K562 (cell line): ENCODE results near the gene PRSS12. TPM values are rescaled to one million over a fixed set of nuclear protein-coding genes. Genes with fewer than 3 reads are reported as not detected.

ENCODE experiments used
- HMGN3 ChIP-seq: IDR thresholded peaks from 2 replicates; pipeline ENCODE4 v1.6.1; 2011; ENCODE audit warnings: borderline replicate concordance, low read depth, mild to moderate bottlenecking, mixed read lengths, low read length; ENCODE audit not compliant: insufficient read length; ENCODE audit errors: extremely low read depth
- polyA plus RNA-seq, 8 experiments: library from polyadenylated mRNA; depleted of rRNA in 4 of 8; stranded (reverse) in 5 of 8; unstranded in 3 of 8; fragments of >200 nt; fragmentation: Nextera tagmentation in 2 of 8; fragmentation: Illumina TruSeq in 1 of 8; extraction: Ambion mirVana in 2 of 8; extraction: Trizol in 1 of 8; gene quantifications; 2 replicates each; pipeline versions ENCODE4 v1.2.1 to v1.2.3, GENCODE V29; 2011 to 2014; ENCODE audit warnings: inconsistent platforms in 1 of 8, missing spikeins in 1 of 8
- total RNA-seq, 7 experiments: library from RNA; depleted of rRNA in 6 of 7; stranded (reverse); fragments of >200 nt in 6 of 7; fragmentation: Illumina TruSeq in 2 of 7; extraction: Trizol in 2 of 7; gene quantifications; 2 replicates each; pipeline versions ENCODE4 v1.2.1 to v1.2.3, GENCODE V29; 2011 to 2021; ENCODE audit warnings: low replicate concordance in 1 of 7
- TF ChIP-seq, protein P1 (sequence below), 2 experiments: fragments of 450-650 bp in 1 of 2; sonication (generic) in 1 of 2; formaldehyde crosslinking in 1 of 2; IDR thresholded peaks; 2 replicates each; pipeline versions ENCODE4 v1.7.1 to v1.9.0; 2016 to 2022; ENCODE audit warnings: inconsistent platforms in 1 of 2, mild to moderate bottlenecking in 1 of 2, missing genetic modification reagents in 1 of 2

The PRSS12 gene
- total and polyA plus RNA-seq, 9 of the 15 experiments (the other 6 are each of a cell fraction or from before 2014, with no cell fraction given), result 0.06 to 0.11 (median 0.09) TPM; not detected in 6

DNA sequence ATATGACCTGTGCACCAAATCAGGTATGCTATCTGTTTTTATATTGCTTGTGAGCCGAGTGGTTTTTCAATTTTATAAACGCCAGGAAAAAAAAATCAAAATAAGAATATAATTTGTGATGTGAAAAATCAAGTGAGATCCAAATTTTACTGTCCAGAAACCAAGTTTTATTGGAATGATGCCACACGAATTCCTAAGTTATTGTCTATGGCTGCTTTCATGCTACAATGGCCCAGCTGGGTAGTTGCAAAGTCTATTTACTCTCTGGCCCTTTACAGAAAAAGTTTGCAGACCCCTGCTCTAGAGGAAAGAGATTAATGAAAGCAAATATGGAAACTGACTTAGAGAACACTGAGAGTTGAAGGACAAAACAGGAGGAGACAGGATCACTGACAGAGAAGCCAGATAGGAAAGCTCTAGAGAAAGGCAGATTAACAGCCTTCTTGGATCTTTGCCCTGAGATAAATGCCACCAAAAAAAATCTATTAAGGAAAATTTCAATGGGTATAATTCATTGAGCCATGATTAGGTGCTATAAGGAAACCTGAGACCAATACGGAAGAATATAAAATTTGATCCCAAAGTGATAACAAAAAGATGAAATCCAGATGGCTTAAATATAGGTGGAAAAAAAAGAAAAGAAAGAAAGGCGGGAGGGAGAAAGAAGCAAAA, 29.8 kb downstream of the PRSS12 start (continued):
- TF ChIP-seq, protein P1, sequence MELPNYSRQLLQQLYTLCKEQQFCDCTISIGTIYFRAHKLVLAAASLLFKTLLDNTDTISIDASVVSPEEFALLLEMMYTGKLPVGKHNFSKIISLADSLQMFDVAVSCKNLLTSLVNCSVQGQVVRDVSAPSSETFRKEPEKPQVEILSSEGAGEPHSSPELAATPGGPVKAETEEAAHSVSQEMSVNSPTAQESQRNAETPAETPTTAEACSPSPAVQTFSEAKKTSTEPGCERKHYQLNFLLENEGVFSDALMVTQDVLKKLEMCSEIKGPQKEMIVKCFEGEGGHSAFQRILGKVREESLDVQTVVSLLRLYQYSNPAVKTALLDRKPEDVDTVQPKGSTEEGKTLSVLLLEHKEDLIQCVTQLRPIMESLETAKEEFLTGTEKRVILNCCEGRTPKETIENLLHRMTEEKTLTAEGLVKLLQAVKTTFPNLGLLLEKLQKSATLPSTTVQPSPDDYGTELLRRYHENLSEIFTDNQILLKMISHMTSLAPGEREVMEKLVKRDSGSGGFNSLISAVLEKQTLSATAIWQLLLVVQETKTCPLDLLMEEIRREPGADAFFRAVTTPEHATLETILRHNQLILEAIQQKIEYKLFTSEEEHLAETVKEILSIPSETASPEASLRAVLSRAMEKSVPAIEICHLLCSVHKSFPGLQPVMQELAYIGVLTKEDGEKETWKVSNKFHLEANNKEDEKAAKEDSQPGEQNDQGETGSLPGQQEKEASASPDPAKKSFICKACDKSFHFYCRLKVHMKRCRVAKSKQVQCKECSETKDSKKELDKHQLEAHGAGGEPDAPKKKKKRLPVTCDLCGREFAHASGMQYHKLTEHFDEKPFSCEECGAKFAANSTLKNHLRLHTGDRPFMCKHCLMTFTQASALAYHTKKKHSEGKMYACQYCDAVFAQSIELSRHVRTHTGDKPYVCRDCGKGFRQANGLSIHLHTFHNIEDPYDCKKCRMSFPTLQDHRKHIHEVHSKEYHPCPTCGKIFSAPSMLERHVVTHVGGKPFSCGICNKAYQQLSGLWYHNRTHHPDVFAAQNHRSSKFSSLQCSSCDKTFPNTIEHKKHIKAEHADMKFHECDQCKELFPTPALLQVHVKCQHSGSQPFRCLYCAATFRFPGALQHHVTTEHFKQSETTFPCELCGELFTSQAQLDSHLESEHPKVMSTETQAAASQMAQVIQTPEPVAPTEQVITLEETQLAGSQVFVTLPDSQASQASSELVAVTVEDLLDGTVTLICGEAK (IDR thresholded peaks at IDR 0.05), result no peak
- TF ChIP-seq, protein P1 (CRISPR knock-in tag; IDR thresholded peaks at IDR 0.05), result no peak
- TF ChIP-seq HMGN3, result no peak
- TF ChIP-seq, all 486 proteins: peak for 0
